ENCODE measurements around the gene CHN2. TPM values are rescaled to one million over a fixed set of nuclear protein-coding genes. Genes with fewer than 3 reads are reported as not detected.

CHN2 gene
- total RNA-seq, 1 experiment from 2014 or later = 0.15 TPM

- no peak for TF ChIP-seq SIN3A (IDR thresholded peaks at IDR 0.05; ENCODE audit: borderline replicate concordance, insufficient read depth, low read depth, low read length)
- TF ChIP-seq POLR2AphosphoS5 (IDR thresholded peaks at IDR 0.05; ENCODE audit: low read depth, low read length) = no peak
- no peak for TF ChIP-seq TCF7L2 (IDR thresholded peaks at IDR 0.05; ENCODE audit: low read depth, low read length)
- TF ChIP-seq, protein P1, sequence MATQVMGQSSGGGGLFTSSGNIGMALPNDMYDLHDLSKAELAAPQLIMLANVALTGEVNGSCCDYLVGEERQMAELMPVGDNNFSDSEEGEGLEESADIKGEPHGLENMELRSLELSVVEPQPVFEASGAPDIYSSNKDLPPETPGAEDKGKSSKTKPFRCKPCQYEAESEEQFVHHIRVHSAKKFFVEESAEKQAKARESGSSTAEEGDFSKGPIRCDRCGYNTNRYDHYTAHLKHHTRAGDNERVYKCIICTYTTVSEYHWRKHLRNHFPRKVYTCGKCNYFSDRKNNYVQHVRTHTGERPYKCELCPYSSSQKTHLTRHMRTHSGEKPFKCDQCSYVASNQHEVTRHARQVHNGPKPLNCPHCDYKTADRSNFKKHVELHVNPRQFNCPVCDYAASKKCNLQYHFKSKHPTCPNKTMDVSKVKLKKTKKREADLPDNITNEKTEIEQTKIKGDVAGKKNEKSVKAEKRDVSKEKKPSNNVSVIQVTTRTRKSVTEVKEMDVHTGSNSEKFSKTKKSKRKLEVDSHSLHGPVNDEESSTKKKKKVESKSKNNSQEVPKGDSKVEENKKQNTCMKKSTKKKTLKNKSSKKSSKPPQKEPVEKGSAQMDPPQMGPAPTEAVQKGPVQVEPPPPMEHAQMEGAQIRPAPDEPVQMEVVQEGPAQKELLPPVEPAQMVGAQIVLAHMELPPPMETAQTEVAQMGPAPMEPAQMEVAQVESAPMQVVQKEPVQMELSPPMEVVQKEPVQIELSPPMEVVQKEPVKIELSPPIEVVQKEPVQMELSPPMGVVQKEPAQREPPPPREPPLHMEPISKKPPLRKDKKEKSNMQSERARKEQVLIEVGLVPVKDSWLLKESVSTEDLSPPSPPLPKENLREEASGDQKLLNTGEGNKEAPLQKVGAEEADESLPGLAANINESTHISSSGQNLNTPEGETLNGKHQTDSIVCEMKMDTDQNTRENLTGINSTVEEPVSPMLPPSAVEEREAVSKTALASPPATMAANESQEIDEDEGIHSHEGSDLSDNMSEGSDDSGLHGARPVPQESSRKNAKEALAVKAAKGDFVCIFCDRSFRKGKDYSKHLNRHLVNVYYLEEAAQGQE (IDR thresholded peaks at IDR 0.05; ENCODE audit: insufficient read depth in 1 of 2, low read depth in 2 of 2, low read length in 1 of 2) = no peak
- no peak for TF ChIP-seq CTCF (IDR thresholded peaks at IDR 0.05)
- ATAC-seq (no peak), DNase-seq (ENCODE audit: low read depth, low spot score) (no peak)
- BruUV-seq (replicated peaks) = no TSS peak
- CTCF ChIA-PET = no interaction called here
- intact Hi-C loops (cut with micrococcal nuclease; ENCODE audit: unreplicated experiment) = no loop called here
- Histone ChIP-seq H3K36me3 (ENCODE audit: control insufficient read depth, insufficient read depth, low read length) (no peaks in the 10 kb centered on the region), H3K4me3 (ENCODE audit: low read depth in 2 of 2, low read length in 2 of 2) (no peak overlapping the region), H3K27me3 (ENCODE audit: control insufficient read depth, insufficient read depth, low read length) (peaks cover 30% of the 10 kb centered on the region), H3K27ac (ENCODE audit: low read length) (no peak overlapping the region), H3K4me1 (ENCODE audit: control insufficient read depth, insufficient read depth, low read length) (no peaks in the 10 kb centered on the region), H3K9me3 (ENCODE audit: control insufficient read depth, insufficient read depth, low read depth, low read length) (no peaks in the 10 kb centered on the region)
- in situ Hi-C loops (cut with HindIII; ENCODE audit: low pct_unique_long_range_greater_than_20kb, low sequenced_read_pairs) = no loop called here
- POLR2A ChIA-PET = no interaction called here
Measured at GRCh38 chr7:29160080-29160479, 34.5 kb upstream of the CHN2 start.

- CTCF ChIA-PET = no interaction called here
Measured at GRCh38 chr7:29161231-29161630, 33.3 kb upstream of the CHN2 start.

More at GRCh38 chr7:29161231-29161630, 33.3 kb upstream of the CHN2 start:
- Histone ChIP-seq H3K36me3 (ENCODE audit: control insufficient read depth, insufficient read depth, low read length) (no peaks in the 10 kb centered on the region), H3K27me3 (ENCODE audit: control insufficient read depth, insufficient read depth, low read length) (peaks cover 30% of the 10 kb centered on the region), H3K9me3 (ENCODE audit: control insufficient read depth, insufficient read depth, low read depth, low read length) (no peaks in the 10 kb centered on the region), H3K4me1 (ENCODE audit: control insufficient read depth, insufficient read depth, low read length) (no peaks in the 10 kb centered on the region), H3K27ac (ENCODE audit: low read length) (no peak overlapping the region), H3K4me3 (ENCODE audit: low read depth in 2 of 2, low read length in 2 of 2) (no peak overlapping the region)
- TF ChIP-seq CTCF (IDR thresholded peaks at IDR 0.05) (no peak), TCF7L2 (IDR thresholded peaks at IDR 0.05; ENCODE audit: low read depth, low read length) (no peak), POLR2AphosphoS5 (IDR thresholded peaks at IDR 0.05; ENCODE audit: low read depth, low read length) (no peak), SIN3A (IDR thresholded peaks at IDR 0.05; ENCODE audit: borderline replicate concordance, insufficient read depth, low read depth, low read length) (no peak)
- TF ChIP-seq, protein P1 (IDR thresholded peaks at IDR 0.05; ENCODE audit: insufficient read depth in 1 of 2, low read depth in 2 of 2, low read length in 1 of 2) = no peak
- ATAC-seq = no peak
- no TSS peak for BruUV-seq (replicated peaks)
- no peak for DNase-seq (ENCODE audit: low read depth, low spot score)
- intact Hi-C loops (cut with micrococcal nuclease; ENCODE audit: unreplicated experiment) = no loop called here
- in situ Hi-C loops (cut with HindIII; ENCODE audit: low pct_unique_long_range_greater_than_20kb, low sequenced_read_pairs) = no loop called here
- POLR2A ChIA-PET = no interaction called here

Data from Panc1 (cell line).